ENCODE results near the gene DUSP7. TPM values are rescaled to one million over a fixed set of nuclear protein-coding genes. Genes with fewer than 3 reads are reported as not detected.

The DUSP7 gene
- total RNA-seq, 1 experiment from 2014 or later: 18.8 TPM

- H3K27me3 Mint-ChIP-seq (ENCODE audit: low read depth): no peaks in the 10 kb centered on the region
- no peaks in the 10 kb centered on the region for H3K9me3 Mint-ChIP-seq
- ChIA-PET CTCF (interaction anchor here (0.6 to 2.1 kb wide), 3 partner anchors 16 to 91 kb away, joined by 3 to 4 read pairs (median 4); no protein-coding TSS in a partner anchor), POLR2A (no interaction called here)
- H3K4me3 Mint-ChIP-seq: no peak overlapping the region
- H3K36me3 Mint-ChIP-seq: peaks cover 14% of the 10 kb centered on the region; the same call in 1 of the 2 replicates
- no peaks in the 10 kb centered on the region for H3K4me1 Mint-ChIP-seq
- DNase-seq (ENCODE audit: low spot score) (no peak), ATAC-seq (no peak)
- TF ChIP-seq, protein P1, sequence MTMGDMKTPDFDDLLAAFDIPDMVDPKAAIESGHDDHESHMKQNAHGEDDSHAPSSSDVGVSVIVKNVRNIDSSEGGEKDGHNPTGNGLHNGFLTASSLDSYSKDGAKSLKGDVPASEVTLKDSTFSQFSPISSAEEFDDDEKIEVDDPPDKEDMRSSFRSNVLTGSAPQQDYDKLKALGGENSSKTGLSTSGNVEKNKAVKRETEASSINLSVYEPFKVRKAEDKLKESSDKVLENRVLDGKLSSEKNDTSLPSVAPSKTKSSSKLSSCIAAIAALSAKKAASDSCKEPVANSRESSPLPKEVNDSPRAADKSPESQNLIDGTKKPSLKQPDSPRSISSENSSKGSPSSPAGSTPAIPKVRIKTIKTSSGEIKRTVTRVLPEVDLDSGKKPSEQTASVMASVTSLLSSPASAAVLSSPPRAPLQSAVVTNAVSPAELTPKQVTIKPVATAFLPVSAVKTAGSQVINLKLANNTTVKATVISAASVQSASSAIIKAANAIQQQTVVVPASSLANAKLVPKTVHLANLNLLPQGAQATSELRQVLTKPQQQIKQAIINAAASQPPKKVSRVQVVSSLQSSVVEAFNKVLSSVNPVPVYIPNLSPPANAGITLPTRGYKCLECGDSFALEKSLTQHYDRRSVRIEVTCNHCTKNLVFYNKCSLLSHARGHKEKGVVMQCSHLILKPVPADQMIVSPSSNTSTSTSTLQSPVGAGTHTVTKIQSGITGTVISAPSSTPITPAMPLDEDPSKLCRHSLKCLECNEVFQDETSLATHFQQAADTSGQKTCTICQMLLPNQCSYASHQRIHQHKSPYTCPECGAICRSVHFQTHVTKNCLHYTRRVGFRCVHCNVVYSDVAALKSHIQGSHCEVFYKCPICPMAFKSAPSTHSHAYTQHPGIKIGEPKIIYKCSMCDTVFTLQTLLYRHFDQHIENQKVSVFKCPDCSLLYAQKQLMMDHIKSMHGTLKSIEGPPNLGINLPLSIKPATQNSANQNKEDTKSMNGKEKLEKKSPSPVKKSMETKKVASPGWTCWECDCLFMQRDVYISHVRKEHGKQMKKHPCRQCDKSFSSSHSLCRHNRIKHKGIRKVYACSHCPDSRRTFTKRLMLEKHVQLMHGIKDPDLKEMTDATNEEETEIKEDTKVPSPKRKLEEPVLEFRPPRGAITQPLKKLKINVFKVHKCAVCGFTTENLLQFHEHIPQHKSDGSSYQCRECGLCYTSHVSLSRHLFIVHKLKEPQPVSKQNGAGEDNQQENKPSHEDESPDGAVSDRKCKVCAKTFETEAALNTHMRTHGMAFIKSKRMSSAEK (CRISPR knock-in tag; IDR thresholded peaks at IDR 0.05; ENCODE audit: borderline replicate concordance): no peak
- no peak for TF ChIP-seq ZNF317 (CRISPR knock-in tag; IDR thresholded peaks at IDR 0.05; ENCODE audit: borderline replicate concordance, low read depth)
- TF ChIP-seq NR3C1 (CRISPR knock-in tag; conservative IDR thresholded peaks at IDR 0.05; ENCODE audit: low read depth): no peak
- TF ChIP-seq ZNF396 (CRISPR knock-in tag; IDR thresholded peaks at IDR 0.05; ENCODE audit: borderline replicate concordance): no peak
- TF ChIP-seq CREB1 (CRISPR knock-in tag; IDR thresholded peaks at IDR 0.05): no peak
- TF ChIP-seq ZNF423 (CRISPR knock-in tag; IDR thresholded peaks at IDR 0.05): no peak
- TF ChIP-seq, protein P2, sequence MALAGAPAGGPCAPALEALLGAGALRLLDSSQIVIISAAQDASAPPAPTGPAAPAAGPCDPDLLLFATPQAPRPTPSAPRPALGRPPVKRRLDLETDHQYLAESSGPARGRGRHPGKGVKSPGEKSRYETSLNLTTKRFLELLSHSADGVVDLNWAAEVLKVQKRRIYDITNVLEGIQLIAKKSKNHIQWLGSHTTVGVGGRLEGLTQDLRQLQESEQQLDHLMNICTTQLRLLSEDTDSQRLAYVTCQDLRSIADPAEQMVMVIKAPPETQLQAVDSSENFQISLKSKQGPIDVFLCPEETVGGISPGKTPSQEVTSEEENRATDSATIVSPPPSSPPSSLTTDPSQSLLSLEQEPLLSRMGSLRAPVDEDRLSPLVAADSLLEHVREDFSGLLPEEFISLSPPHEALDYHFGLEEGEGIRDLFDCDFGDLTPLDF (CRISPR knock-in tag; IDR thresholded peaks at IDR 0.05): no peak
- no peak for TF ChIP-seq IRF2 (CRISPR knock-in tag; IDR thresholded peaks at IDR 0.05; ENCODE audit: borderline replicate concordance, low read depth)
- no peak for TF ChIP-seq FOXP4 (CRISPR knock-in tag; IDR thresholded peaks at IDR 0.05)
- TF ChIP-seq TP53 (CRISPR knock-in tag; IDR thresholded peaks at IDR 0.05): no peak
- H3K27ac Mint-ChIP-seq: no peak overlapping the region; the same call in 1 of the 2 replicates
Measured at GRCh38 chr3:52094571-52095485, 38.5 kb upstream of the DUSP7 start.

GRCh38 chr3:52093756-52094545 is 37.6 kb upstream of the DUSP7 start:
- ATAC-seq (no peak), DNase-seq (ENCODE audit: low spot score) (no peak)
- ChIA-PET CTCF (interaction anchor here (0.6 to 2.1 kb wide), 4 partner anchors 15 to 90 kb away, joined by 3 to 4 read pairs (median 4); no protein-coding TSS in a partner anchor), POLR2A (no interaction called here)
- Mint-ChIP-seq H3K9me3 (no peaks in the 10 kb centered on the region), H3K27ac (no peak overlapping the region), H3K4me1 (no peaks in the 10 kb centered on the region), H3K4me3 (no peak overlapping the region), H3K36me3 (peaks cover 14% of the 10 kb centered on the region; the same call in 1 of the 2 replicates), H3K27me3 (ENCODE audit: low read depth) (no peaks in the 10 kb centered on the region)
- TF ChIP-seq, protein P3, sequence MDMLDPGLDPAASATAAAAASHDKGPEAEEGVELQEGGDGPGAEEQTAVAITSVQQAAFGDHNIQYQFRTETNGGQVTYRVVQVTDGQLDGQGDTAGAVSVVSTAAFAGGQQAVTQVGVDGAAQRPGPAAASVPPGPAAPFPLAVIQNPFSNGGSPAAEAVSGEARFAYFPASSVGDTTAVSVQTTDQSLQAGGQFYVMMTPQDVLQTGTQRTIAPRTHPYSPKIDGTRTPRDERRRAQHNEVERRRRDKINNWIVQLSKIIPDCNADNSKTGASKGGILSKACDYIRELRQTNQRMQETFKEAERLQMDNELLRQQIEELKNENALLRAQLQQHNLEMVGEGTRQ (CRISPR knock-in tag; IDR thresholded peaks at IDR 0.05): no peak
- TF ChIP-seq, protein P4, sequence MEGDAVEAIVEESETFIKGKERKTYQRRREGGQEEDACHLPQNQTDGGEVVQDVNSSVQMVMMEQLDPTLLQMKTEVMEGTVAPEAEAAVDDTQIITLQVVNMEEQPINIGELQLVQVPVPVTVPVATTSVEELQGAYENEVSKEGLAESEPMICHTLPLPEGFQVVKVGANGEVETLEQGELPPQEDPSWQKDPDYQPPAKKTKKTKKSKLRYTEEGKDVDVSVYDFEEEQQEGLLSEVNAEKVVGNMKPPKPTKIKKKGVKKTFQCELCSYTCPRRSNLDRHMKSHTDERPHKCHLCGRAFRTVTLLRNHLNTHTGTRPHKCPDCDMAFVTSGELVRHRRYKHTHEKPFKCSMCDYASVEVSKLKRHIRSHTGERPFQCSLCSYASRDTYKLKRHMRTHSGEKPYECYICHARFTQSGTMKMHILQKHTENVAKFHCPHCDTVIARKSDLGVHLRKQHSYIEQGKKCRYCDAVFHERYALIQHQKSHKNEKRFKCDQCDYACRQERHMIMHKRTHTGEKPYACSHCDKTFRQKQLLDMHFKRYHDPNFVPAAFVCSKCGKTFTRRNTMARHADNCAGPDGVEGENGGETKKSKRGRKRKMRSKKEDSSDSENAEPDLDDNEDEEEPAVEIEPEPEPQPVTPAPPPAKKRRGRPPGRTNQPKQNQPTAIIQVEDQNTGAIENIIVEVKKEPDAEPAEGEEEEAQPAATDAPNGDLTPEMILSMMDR (IDR thresholded peaks at IDR 0.05): no peak
- TF ChIP-seq ETV6 (CRISPR knock-in tag; IDR thresholded peaks at IDR 0.05) (no peak), TP53 (CRISPR knock-in tag; IDR thresholded peaks at IDR 0.05) (no peak), ZNF671 (CRISPR knock-in tag; IDR thresholded peaks at IDR 0.05) (no peak), STAT6 (CRISPR knock-in tag; conservative IDR thresholded peaks at IDR 0.05; ENCODE audit: low read depth) (no peak)

Data from WTC11 (cell line).